Islet of Langerhans (tissue), 1 donor: Measurements from ENCODE around the gene SLC19A1.

ENCODE experiments used
- FAIRE-seq: peaks from one replicate; lab custom pipeline; 2011; peaks lifted over from hg19 to GRCh38; lab: Jason Lieb, UNC

Gene SLC19A1

GRCh38 chr21:45545236-45545570 is 3.0 kb upstream of the SLC19A1 start:
- no peak for FAIRE-seq

- no peak for FAIRE-seq
Measured at GRCh38 chr21:45544449-45545235, 2.4 kb upstream of the SLC19A1 start.

- no peak for FAIRE-seq
Measured at GRCh38 chr21:45543710-45544448, 1.6 kb upstream of the SLC19A1 start.

- FAIRE-seq, result no peak
Measured at GRCh38 chr21:45543371-45543709, 1.1 kb upstream of the SLC19A1 start.

DNA sequence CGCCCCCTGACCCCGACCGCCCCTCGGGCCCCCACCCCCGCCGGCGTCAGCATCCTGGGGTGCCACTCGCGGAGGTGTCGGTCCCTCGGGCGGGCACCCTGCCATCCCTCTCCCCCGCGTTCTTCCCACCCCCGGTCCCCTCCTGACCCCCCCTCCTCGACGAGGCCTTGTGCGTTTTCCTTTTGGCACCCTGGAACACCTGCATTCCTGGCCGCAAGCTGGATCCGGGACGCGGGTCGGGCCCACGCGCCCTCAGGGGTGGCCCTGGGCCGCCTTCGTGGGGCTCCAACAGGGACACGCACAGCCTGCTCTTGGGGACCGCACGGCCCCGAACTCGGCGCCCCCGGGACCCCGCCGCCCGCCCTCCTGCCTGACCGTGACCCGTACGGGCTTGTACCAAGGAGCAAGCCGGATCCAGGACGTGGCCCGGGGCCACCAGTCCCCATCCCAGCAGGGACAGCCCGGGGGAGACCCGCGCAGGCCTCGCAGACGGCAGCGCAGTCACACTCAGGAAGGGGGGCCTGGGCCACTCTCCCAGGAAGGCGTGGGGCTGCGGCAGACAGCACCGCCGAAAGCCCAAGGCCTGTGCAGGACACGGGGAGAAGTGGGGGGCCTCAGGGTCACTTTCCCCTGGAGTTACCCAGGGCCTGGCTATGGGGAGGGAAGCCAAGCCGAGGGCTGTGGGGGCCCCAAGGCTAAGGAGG is 579 bp upstream of the SLC19A1 start:
- no peak for FAIRE-seq

GRCh38 chr21:45541221-45542039 is 810 bp downstream of the SLC19A1 start:
- FAIRE-seq, result no peak

- FAIRE-seq, result no peak
Measured at GRCh38 chr21:45540601-45540970, 1.7 kb downstream of the SLC19A1 start.

GRCh38 chr21:45539796-45540600 is 2.2 kb downstream of the SLC19A1 start:
- no peak for FAIRE-seq

GRCh38 chr21:45539046-45539795 is 3.0 kb downstream of the SLC19A1 start:
- FAIRE-seq, result no peak

DNA sequence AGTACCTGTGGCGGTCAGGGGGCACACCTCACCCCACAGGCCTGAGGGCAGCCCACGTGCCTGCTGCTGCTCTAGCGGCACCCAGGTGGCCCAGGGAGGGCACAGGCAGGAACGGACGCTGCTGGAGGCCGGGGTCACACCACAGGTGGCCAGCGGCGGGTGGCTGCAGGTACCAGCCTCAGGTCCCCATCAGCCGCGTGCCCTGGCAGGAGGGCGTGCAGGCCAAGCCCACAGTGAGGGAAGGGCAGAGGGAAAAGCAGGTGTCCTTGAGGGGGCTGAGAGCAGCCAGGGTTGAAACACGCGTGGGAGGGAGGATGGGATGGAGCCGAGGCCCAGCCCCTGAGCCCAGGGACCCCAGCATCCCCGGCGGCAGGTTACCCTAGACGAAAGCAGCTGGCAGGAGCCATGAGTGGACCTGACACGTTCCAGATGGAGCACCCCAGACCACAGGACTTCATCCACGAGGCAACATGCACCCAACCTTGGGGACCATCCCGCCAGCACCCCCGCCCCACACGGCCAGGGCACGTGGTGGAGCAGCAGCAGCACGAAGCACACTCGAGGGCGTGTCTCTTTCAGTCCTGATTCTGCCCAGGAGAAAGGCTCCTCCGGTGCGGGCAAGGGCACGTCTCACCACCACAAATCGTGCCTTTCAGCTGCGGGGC is 3.7 kb downstream of the SLC19A1 start:
- FAIRE-seq, result no peak

- FAIRE-seq, result no peak
Measured at GRCh38 chr21:45537746-45538291, 4.4 kb downstream of the SLC19A1 start.

DNA sequence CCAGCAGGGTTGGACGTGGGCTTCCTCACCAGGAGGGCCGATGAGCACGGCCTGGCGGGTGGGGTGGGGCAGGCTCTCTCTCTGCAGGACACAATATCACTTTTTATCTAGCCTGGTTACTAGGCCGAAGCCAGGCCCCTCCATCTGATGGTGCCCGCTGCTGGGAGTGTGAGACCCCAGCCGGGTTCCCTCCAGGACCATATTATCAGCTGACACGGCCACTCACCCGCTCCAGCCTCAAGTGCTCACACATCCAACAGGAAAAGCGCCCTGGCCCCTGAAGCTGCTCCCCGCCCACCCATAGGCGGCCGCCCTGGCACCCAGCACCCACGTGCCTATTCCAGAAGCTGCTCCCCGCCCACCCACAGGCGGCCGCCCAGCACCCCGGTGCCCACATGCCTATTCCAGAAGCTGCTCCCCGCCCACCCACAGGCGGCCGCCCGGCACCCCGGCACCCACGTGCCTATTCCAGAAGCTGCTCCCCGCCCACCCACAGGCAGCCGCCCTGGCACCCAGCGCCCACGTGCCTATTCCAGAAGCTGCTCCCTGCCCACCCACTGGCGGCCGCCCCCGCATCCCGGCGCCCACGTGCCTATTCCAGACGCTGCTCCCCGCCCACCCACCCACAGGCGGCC is 5.0 kb downstream of the SLC19A1 start:
- no peak for FAIRE-seq

GRCh38 chr21:45536301-45537081 is 5.7 kb downstream of the SLC19A1 start:
- FAIRE-seq, result no peak

- no peak for FAIRE-seq
Measured at GRCh38 chr21:45535341-45536081, 6.7 kb downstream of the SLC19A1 start.

GRCh38 chr21:45534636-45535331 is 7.5 kb downstream of the SLC19A1 start:
- no peak for FAIRE-seq

DNA sequence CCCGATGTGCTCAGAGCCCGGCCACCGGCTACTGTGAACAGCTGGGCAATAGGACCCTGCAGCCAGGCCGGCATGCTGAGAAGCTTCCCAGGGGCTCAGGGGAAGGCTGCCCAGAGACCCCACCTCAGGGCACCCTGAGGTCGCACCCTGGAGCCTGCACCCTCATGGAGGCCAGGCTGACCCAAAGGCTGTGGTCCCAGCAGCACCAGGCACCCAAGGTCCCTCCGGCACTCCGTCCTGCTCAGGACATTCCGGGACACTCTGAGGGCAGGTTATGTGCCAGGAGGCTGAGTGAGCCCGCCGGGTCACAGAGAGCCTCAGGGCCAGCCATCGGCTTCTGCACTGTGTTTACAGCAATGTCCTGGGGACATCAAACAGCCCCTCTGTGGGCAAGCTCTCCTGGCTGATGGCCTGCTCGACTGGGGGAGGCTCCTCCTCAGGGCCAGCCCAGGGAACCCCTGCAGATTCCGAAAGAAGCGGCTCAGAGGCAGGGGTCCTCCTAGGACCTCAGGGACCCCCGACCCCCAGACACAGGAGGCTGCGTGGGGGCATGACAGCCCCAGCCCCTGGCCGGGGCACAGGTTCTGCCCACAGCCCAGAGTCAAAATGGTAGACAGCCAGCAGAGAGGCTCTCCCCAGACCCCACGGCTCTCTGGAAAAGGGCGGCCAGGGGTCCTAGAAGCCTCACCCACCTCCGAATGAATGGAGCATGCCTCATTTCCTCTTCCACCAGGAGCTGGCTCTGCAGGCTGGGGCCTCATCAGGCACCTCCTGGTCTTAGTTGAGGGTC is 8.2 kb downstream of the SLC19A1 start:
- FAIRE-seq, result no peak
